ENCODE measurements around the gene ZEB2.

GRCh38 chr2:144404586-144405314 is 115.2 kb downstream of the ZEB2 start:
- TF ChIP-seq CTCF (IDR thresholded peaks at IDR 0.05) (no peak), POLR2A (IDR thresholded peaks at IDR 0.05) (no peak), EP300 (IDR thresholded peaks at IDR 0.05) (no peak)
